ENCODE data around the gene GPHN. TPM values are rescaled to one million over a fixed set of nuclear protein-coding genes. Genes with fewer than 3 reads are reported as not detected.
A peak's percentile ranks its signal among the peaks of the same experiment; 100 is the strongest.

The GPHN gene
- total and polyA plus RNA-seq, 10 of the 15 experiments (the other 5 are each of a cell fraction or from before 2014, with no cell fraction given), result 22.3 to 48.8 (median 33.1) TPM

GRCh38 chr14:67158566-67158965, 650.6 kb downstream of the GPHN start:
- Histone ChIP-seq H3K9ac (ENCODE audit: control insufficient read depth, insufficient read depth, low read length) (no peak overlapping the region), H3K9me3 (replicated peaks; ENCODE audit: control insufficient read depth, insufficient read depth, low read length) (no peaks in the 10 kb centered on the region), H3K4me2 (ENCODE audit: control insufficient read depth, insufficient read depth) (no peak overlapping the region), H3K4me3 (no peak overlapping the region), H3K4me1 (ENCODE audit: control insufficient read depth, insufficient read depth, low read length) (no peaks in the 10 kb centered on the region), H3K27ac (ENCODE audit: control insufficient read depth, insufficient read depth) (no peak overlapping the region), H3K27me3 (replicated peaks in 1 of 2; ENCODE audit: control insufficient read depth in 2 of 2, insufficient read depth in 2 of 2, low read length in 1 of 2) (no peaks in the 10 kb centered on the region), H3K36me3 (ENCODE audit: control insufficient read depth in 2 of 2, insufficient read depth in 2 of 2, low read length in 1 of 2) (no peaks in the 10 kb centered on the region), H3K79me2 (ENCODE audit: control insufficient read depth, insufficient read depth, low read length) (no peaks in the 10 kb centered on the region), H2AFZ (ENCODE audit: control insufficient read depth, low read depth, low read length) (no peak overlapping the region), H4K20me1 (ENCODE audit: control insufficient read depth, insufficient read depth) (no peaks in the 10 kb centered on the region)
- ATAC-seq, result peak; percentile 42
- ChIA-PET POLR2A (interaction anchor here (0.6 kb wide), 1 partner anchor 411 kb away, joined by 3 read pairs; no protein-coding TSS in a partner anchor), CTCF (interaction anchor here (0.6 to 1.3 kb wide), 4 partner anchors 9 to 534 kb away, joined by 3 to 6 read pairs (median 4); no protein-coding TSS in a partner anchor), SMC1A (ENCODE audit: uncharacterized antibody, unreplicated experiment) (interaction anchor here (1.0 to 1.2 kb wide), 4 partner anchors 37 to 799 kb away, joined by 3 to 5 read pairs (median 4); no protein-coding TSS in a partner anchor), RAD21 (ENCODE audit: unreplicated experiment) (interaction anchor here (1.2 to 1.5 kb wide), 2 partner anchors 127 to 663 kb away, joined by 3 to 6 read pairs; no protein-coding TSS in a partner anchor)
- TF ChIP-seq RUNX3 (IDR thresholded peaks at IDR 0.05; ENCODE audit: low read length) (peak; percentile 25; the same call in 1 of the 2 replicates), CHD1 (IDR thresholded peaks at IDR 0.05; ENCODE audit: low read depth, low read length) (no peak)
- intact Hi-C loops (cut with micrococcal nuclease; ENCODE audit: unreplicated experiment), result no loop called here
- no peak for FAIRE-seq
- DNase-seq (ENCODE audit: low read depth, low spot score), result no peak
- no TSS peak for BruUV-seq (replicated peaks)
- in situ Hi-C loops (cut with MboI), result no loop called here

- H3K36me3 ChIP-seq (ENCODE audit: control insufficient read depth in 2 of 2, insufficient read depth in 2 of 2, low read length in 1 of 2), result no peaks in the 10 kb centered on the region
- DNase-seq (ENCODE audit: low read depth, low spot score) (no peak), FAIRE-seq (no peak), ATAC-seq (no peak)
- H3K4me3 ChIP-seq, result no peak overlapping the region
- in situ Hi-C loops (cut with MboI), result no loop called here
- H2AFZ ChIP-seq (ENCODE audit: control insufficient read depth, low read depth, low read length), result no peak overlapping the region
- no peak overlapping the region for H3K27ac ChIP-seq (ENCODE audit: control insufficient read depth, insufficient read depth)
- POLR2A ChIA-PET, result no interaction called here
- WGBS (ENCODE audit: insufficient coverage, insufficient replicate concordance, low lambda C conversion rate, missing lambda C conversion rate), result 86% methylated on average over 4 of the region's 4 CpGs
- H4K20me1 ChIP-seq (ENCODE audit: control insufficient read depth, insufficient read depth), result no peaks in the 10 kb centered on the region
- BruUV-seq (replicated peaks), result no TSS peak
- RAD21 ChIA-PET (ENCODE audit: unreplicated experiment), result interaction anchor here (2.7 kb wide), 1 partner anchor 123 kb away, joined by 13 read pairs; no protein-coding TSS in a partner anchor
- SMC1A ChIA-PET (ENCODE audit: uncharacterized antibody, unreplicated experiment), result interaction anchor here (1.2 to 2.7 kb wide), 2 partner anchors 123 to 248 kb away, joined by 4 to 12 read pairs; no protein-coding TSS in a partner anchor
- H3K79me2 ChIP-seq (ENCODE audit: control insufficient read depth, insufficient read depth, low read length), result no peaks in the 10 kb centered on the region
- no peaks in the 10 kb centered on the region for H3K9me3 ChIP-seq (replicated peaks; ENCODE audit: control insufficient read depth, insufficient read depth, low read length)
- no peaks in the 10 kb centered on the region for H3K27me3 ChIP-seq (replicated peaks in 1 of 2; ENCODE audit: control insufficient read depth in 2 of 2, insufficient read depth in 2 of 2, low read length in 1 of 2)
- H3K4me2 ChIP-seq (ENCODE audit: control insufficient read depth, insufficient read depth), result no peak overlapping the region
- H3K9ac ChIP-seq (ENCODE audit: control insufficient read depth, insufficient read depth, low read length), result no peak overlapping the region
- H3K4me1 ChIP-seq (ENCODE audit: control insufficient read depth, insufficient read depth, low read length), result no peaks in the 10 kb centered on the region
- intact Hi-C loops (cut with micrococcal nuclease; ENCODE audit: unreplicated experiment), result no loop called here
- CTCF ChIA-PET, result interaction anchor here (1.0 to 7.6 kb wide), 4 partner anchors 122 to 806 kb away, joined by 3 to 95 read pairs (median 3); no protein-coding TSS in a partner anchor
- TF ChIP-seq RB1 (IDR thresholded peaks at IDR 0.05; ENCODE audit: borderline replicate concordance) (no peak), NR2C2 (IDR thresholded peaks at IDR 0.05; ENCODE audit: borderline replicate concordance, control insufficient read depth, insufficient read length, low read depth) (no peak), SMAD1 (IDR thresholded peaks at IDR 0.05; ENCODE audit: low read depth, partially characterized antibody) (no peak), SIN3A (IDR thresholded peaks at IDR 0.05; ENCODE audit: low read depth, low read length) (no peak), IKZF2 (IDR thresholded peaks at IDR 0.05) (no peak), EP300 (IDR thresholded peaks at IDR 0.05; ENCODE audit: borderline replicate concordance in 1 of 2, control insufficient read depth in 1 of 2, low read depth in 2 of 2, low read length in 2 of 2) (no peak), HDAC2 (IDR thresholded peaks at IDR 0.05) (no peak), BCL3 (IDR thresholded peaks at IDR 0.05; ENCODE audit: borderline replicate concordance, insufficient read depth, low read depth, low read length, poor library complexity, severe bottlenecking) (no peak), ZNF592 (IDR thresholded peaks at IDR 0.05) (no peak), NFXL1 (IDR thresholded peaks at IDR 0.05; ENCODE audit: borderline replicate concordance) (no peak)
Measured at GRCh38 chr14:67162385-67162784, 654.4 kb downstream of the GPHN start.
